CD4-positive, alpha-beta memory T cell (primary cell): ENCODE measurements around the gene IKZF1. TPM values are rescaled to one million over a fixed set of nuclear protein-coding genes. Genes with fewer than 3 reads are reported as not detected.

ENCODE experiments used
- CTCF ChIA-PET: fragments of 350-600 bp; sonication (Branson Sonifier 250); formaldehyde crosslinking; loops from one replicate; lab custom pipeline; 2021; ENCODE audit warnings: inconsistent platforms; ENCODE audit not compliant: partially characterized antibody; lab: Charles Lee
- POLR2A ChIA-PET: fragments of 350-600 bp; sonication (Branson Sonifier 250); formaldehyde crosslinking; loops from one replicate; lab custom pipeline; 2021; ENCODE audit not compliant: partially characterized antibody; lab: Charles Lee
- DNase-seq, 5 donors: peaks; one replicate each; pipeline versions ENCODE4 v3.0.0 to v3.0.0-alpha.2; 2020 to 2022; ENCODE audit warnings: mixed read lengths in 1 of 5
- H3K27ac ChIP-seq: one replicate; pipeline ENCODE4 v1.7.0; 2013; ENCODE audit warnings: low read depth, low read length
- H3K27me3 ChIP-seq: 2 replicates; pipeline ENCODE4 v1.7.0; 2013; ENCODE audit warnings: mild to moderate bottlenecking, low read length, moderate library complexity; ENCODE audit not compliant: insufficient read depth
- H3K36me3 ChIP-seq: 2 replicates; pipeline ENCODE4 v1.7.0; 2013; ENCODE audit warnings: mild to moderate bottlenecking, low read length, moderate library complexity; ENCODE audit not compliant: insufficient read depth
- H3K4me1 ChIP-seq: 2 replicates; pipeline ENCODE4 v1.7.0; 2013; ENCODE audit warnings: mild to moderate bottlenecking, low read length, moderate library complexity; ENCODE audit not compliant: insufficient read depth
- H3K4me3 ChIP-seq, 2 donors: one replicate each; pipeline ENCODE4 v1.7.0; 2013; ENCODE audit warnings: low read length in 2 of 2, mild to moderate bottlenecking in 1 of 2
- H3K9me3 ChIP-seq, 2 donors: one replicate each; pipeline ENCODE4 v1.7.0; 2013; ENCODE audit warnings: low read length in 2 of 2, control low read depth in 1 of 2; ENCODE audit not compliant: control insufficient read depth in 1 of 2
- H3K27ac Mint-ChIP-seq, 7 donors: one replicate each; pipeline ENCODE4 v1.8.0; 2020 to 2021; ENCODE audit warnings: mixed read lengths in 7 of 7, mild to moderate bottlenecking in 6 of 7, inconsistent platforms in 3 of 7, moderate library complexity in 3 of 7
- H3K27me3 Mint-ChIP-seq, 2 donors: one replicate each; pipeline ENCODE4 v1.8.0; 2020 to 2021; ENCODE audit warnings: mixed read lengths in 2 of 2
- H3K36me3 Mint-ChIP-seq, 2 donors: one replicate each; pipeline ENCODE4 v1.8.0; 2020 to 2021; ENCODE audit warnings: mixed read lengths in 2 of 2, inconsistent platforms in 1 of 2, mild to moderate bottlenecking in 1 of 2
- H3K4me1 Mint-ChIP-seq, 4 donors: one replicate each; pipeline ENCODE4 v1.8.0; 2020 to 2021; ENCODE audit warnings: mixed read lengths in 4 of 4, mild to moderate bottlenecking in 1 of 4
- H3K4me3 Mint-ChIP-seq, 8 donors: one replicate each; pipeline ENCODE4 v1.8.0; 2020 to 2021; ENCODE audit warnings: mixed read lengths in 8 of 8, mild to moderate bottlenecking in 7 of 8, moderate library complexity in 6 of 8, inconsistent platforms in 3 of 8
- H3K9me3 Mint-ChIP-seq, 8 donors: one replicate each; pipeline ENCODE4 v1.8.0; 2020 to 2021; ENCODE audit warnings: mixed read lengths in 8 of 8, mild to moderate bottlenecking in 5 of 8, inconsistent platforms in 3 of 8, moderate library complexity in 1 of 8
- intact Hi-C: fragments of 100-400 bp; cut with micrococcal nuclease; formaldehyde crosslinking; loops from one replicate; pipeline ENCODE4 v1.15.1; 2023
- polyA plus RNA-seq, 2 donors: library from polyadenylated mRNA; unstranded; fragments of 300-500 nt; fragmentation: Illumina TruSeq; gene quantifications; one replicate each; pipeline ENCODE4 v1.2.3, GENCODE V29; 2021
- total RNA-seq, 2 experiments: library from RNA; stranded (reverse); gene quantifications; one replicate each; pipeline ENCODE4 v1.2.3, GENCODE V29; 2021

IKZF1 gene
- total and polyA plus RNA-seq, 4 experiments from 2014 or later, result 116 to 479 (median 381) TPM

GRCh38 chr7:50339990-50340500 is 35.5 kb downstream of the IKZF1 start:
- Histone ChIP-seq H3K27ac (peak overlapping the region; percentile 96), H3K36me3 (peaks cover 15% of the 10 kb centered on the region), H3K9me3 (no peaks in the 10 kb centered on the region), H3K4me1 (peaks cover 99% of the 10 kb centered on the region), H3K27me3 (no peaks in the 10 kb centered on the region), H3K4me3 (peak overlapping the region in 1 of 2 donors; percentile 44)
- H3K27ac Mint-ChIP-seq, result no peak overlapping the region
- H3K36me3 Mint-ChIP-seq, result peaks cover 43 to 53% of the 10 kb centered on the region in 2 donors
- DNase-seq, result peak; percentile 64 to 80 (median 72)
- peaks cover under 1 to 77% (median 38%) of the 10 kb centered on the region in 4 donors for H3K4me1 Mint-ChIP-seq
- CTCF ChIA-PET, result interaction anchor here (1.0 to 8.1 kb wide), 11 partner anchors 7 to 134 kb away, joined by 3 to 142 read pairs (median 11); no protein-coding TSS in a partner anchor
- intact Hi-C loops, result loop anchor here (1.0 kb wide), 2 partner anchors 8 to 20 kb away; no protein-coding TSS in a partner anchor
- peaks cover 0 to 2% (median 0%) of the 10 kb centered on the region in 8 donors for H3K9me3 Mint-ChIP-seq
- no peaks in the 10 kb centered on the region for H3K27me3 Mint-ChIP-seq
- POLR2A ChIA-PET, result interaction anchor here (0.6 to 40.8 kb wide), 7 partner anchors 22 to 206 kb away, joined by 3 to 2673 read pairs (median 18); partner anchors contain the start of gene IKZF1
- peak overlapping the region in 2 of 8 donors; percentile 79 to 95 for H3K4me3 Mint-ChIP-seq

DNA sequence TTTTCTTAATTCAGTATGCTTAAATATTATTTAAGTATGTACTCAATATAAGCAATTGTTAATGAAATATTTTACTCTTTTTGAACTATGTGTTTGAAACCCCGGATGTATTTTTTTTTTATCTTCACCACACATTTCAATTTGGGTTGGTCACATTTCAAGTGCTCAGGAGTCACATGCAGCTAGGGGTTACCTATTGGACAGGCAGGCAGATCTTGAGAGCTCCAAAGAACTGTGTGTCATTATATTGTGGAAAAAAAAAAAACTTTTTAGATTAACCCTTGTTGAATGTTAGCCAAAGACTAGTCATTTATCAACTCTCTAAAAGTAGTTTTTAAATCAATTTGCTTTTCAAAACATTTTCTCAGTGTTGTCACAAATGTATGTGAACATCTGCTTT is 37.2 kb downstream of the IKZF1 start:
- Mint-ChIP-seq H3K36me3 (peaks cover 54 to 63% of the 10 kb centered on the region in 2 donors), H3K4me1 (peaks cover 18 to 86% (median 52%) of the 10 kb centered on the region in 4 donors), H3K9me3 (no peaks in the 10 kb centered on the region), H3K27me3 (no peaks in the 10 kb centered on the region), H3K4me3 (peak overlapping the region; percentile 64 to 88 (median 80)), H3K27ac (peak overlapping the region in 4 of 7 donors; percentile 90 to 98 (median 96))
- peaks cover 99% of the 10 kb centered on the region for H3K4me1 ChIP-seq
- no peaks in the 10 kb centered on the region for H3K27me3 ChIP-seq
- no peaks in the 10 kb centered on the region for H3K9me3 ChIP-seq
- peaks cover 15% of the 10 kb centered on the region for H3K36me3 ChIP-seq
- intact Hi-C loops, result loop anchor here (1.0 kb wide), 1 partner anchor 9 kb away; no protein-coding TSS in a partner anchor
- DNase-seq, result peak in 2 of 5 donors; percentile 33 to 66
- H3K27ac ChIP-seq, result peak overlapping the region; percentile 96
- ChIA-PET POLR2A (interaction anchor here (0.7 to 40.8 kb wide), 8 partner anchors 21 to 135 kb away, joined by 3 to 2673 read pairs (median 8); partner anchors contain the start of genes FIGNL1 and IKZF1), CTCF (interaction anchor here (0.7 to 8.1 kb wide), 12 partner anchors 9 to 135 kb away, joined by 3 to 142 read pairs (median 6); partner anchors contain the start of gene IKZF1)
- no peak overlapping the region for H3K4me3 ChIP-seq

GRCh38 chr7:50342616-50343114 is 38.1 kb downstream of the IKZF1 start:
- Histone ChIP-seq H3K9me3 (no peaks in the 10 kb centered on the region), H3K27me3 (no peaks in the 10 kb centered on the region), H3K4me1 (peaks cover 99% of the 10 kb centered on the region), H3K27ac (peak overlapping the region; percentile 96), H3K4me3 (peak overlapping the region in 1 of 2 donors; percentile 36), H3K36me3 (peaks cover 10% of the 10 kb centered on the region)
- H3K4me1 Mint-ChIP-seq, result peaks cover 27 to 83% (median 55%) of the 10 kb centered on the region in 4 donors
- peaks cover 54 to 60% of the 10 kb centered on the region in 2 donors for H3K36me3 Mint-ChIP-seq
- H3K9me3 Mint-ChIP-seq, result no peaks in the 10 kb centered on the region
- peak overlapping the region; percentile 76 to 88 (median 82) for H3K4me3 Mint-ChIP-seq
- H3K27ac Mint-ChIP-seq, result peak overlapping the region in 4 of 7 donors; percentile 90 to 98 (median 96)
- peak; percentile 62 to 88 (median 63) for DNase-seq
- POLR2A ChIA-PET, result interaction anchor here (0.6 to 40.8 kb wide), 8 partner anchors 20 to 136 kb away, joined by 3 to 2673 read pairs (median 8); partner anchors contain the start of gene IKZF1
- CTCF ChIA-PET, result interaction anchor here (1.0 to 8.1 kb wide), 12 partner anchors 8 to 136 kb away, joined by 3 to 142 read pairs (median 6); partner anchors contain the start of gene IKZF1
- no peaks in the 10 kb centered on the region for H3K27me3 Mint-ChIP-seq
- intact Hi-C loops, result loop anchor here (1.0 kb wide), 1 partner anchor 8 kb away; no protein-coding TSS in a partner anchor

DNA sequence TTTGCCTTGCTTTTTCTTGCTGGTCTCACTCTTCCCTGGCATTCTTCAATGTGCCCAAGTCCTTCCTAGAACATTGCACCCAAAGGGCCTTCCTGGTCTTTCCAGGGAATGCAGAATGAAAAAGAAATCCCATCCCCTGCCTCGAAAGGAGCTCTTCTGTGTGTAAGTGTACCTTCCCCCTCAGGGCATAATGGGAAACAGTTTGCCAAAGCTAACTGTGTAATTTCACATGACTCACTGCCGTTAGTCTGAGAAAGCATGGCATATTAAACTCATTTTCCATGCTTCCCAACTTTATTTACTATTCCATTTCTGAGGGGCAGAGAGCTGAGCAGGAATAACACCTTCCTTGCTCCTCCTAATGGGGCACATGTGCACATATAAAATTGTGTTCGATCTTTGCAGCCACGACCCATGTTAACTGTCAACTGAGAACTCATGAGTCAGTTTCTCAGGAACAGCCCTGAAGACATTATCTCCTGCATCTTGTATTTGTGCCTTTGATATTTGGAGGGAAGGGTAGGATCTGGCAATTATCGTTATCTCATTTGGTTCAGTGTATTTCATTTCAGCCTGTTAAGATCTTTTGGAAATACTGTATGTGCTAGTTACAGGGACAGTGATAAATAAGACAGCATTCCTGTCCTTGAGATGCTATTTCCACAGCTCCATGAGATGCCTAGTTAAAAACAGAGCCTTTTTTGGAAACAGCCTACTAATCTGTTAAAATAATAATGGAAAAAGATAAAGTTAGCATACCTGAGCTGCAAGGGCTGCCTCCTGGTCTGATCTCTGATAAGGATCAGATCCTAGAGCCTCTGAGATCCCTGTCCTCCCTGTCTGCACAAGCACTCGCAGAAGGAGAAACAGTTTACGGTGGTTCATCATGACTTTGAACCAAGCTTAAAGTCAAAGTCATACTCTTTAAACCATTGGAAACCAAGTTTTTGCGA is 42.3 kb downstream of the IKZF1 start:
- Mint-ChIP-seq H3K9me3 (no peaks in the 10 kb centered on the region), H3K27me3 (no peaks in the 10 kb centered on the region), H3K36me3 (peaks cover 69 to 75% of the 10 kb centered on the region in 2 donors), H3K4me1 (peaks cover 69 to 86% (median 76%) of the 10 kb centered on the region in 4 donors), H3K4me3 (peak overlapping the region; percentile 75 to 92 (median 87)), H3K27ac (peak overlapping the region in 6 of 7 donors; percentile 97 to 100 (median 98))
- intact Hi-C loops, result no loop called here
- H3K4me1 ChIP-seq, result peaks cover 99% of the 10 kb centered on the region
- ChIA-PET CTCF (interaction anchor here (0.7 to 5.7 kb wide), 11 partner anchors 9 to 141 kb away, joined by 3 to 68 read pairs (median 5); no protein-coding TSS in a partner anchor), POLR2A (interaction anchor here (0.9 to 40.8 kb wide), 11 partner anchors 10 to 141 kb away, joined by 3 to 2673 read pairs (median 4); partner anchors contain the start of gene IKZF1)
- peak overlapping the region in 1 of 2 donors; percentile 41 for H3K4me3 ChIP-seq
- H3K27ac ChIP-seq, result peak overlapping the region; percentile 96
- H3K9me3 ChIP-seq, result no peaks in the 10 kb centered on the region
- H3K36me3 ChIP-seq, result peaks cover 10% of the 10 kb centered on the region
- H3K27me3 ChIP-seq, result no peaks in the 10 kb centered on the region
- DNase-seq, result no peak

DNA sequence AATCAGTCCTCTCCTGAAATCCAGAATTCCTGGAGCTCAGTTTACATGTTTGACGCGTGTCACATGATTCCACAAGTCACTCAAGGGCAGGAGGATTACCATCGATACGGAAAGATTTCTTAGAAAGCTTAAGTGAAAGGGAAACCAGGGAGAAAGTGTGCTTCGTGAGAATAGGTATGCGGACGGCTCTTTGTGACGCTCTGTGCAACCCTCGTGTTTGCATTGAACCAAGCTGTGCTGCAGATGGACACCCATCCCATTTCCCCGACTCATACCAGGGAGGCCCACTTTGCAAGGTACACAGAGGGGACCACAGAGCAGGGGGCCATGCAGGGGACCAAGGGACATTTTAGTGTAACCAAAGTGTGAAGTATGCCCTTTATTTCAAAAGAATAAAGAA is 43.2 kb downstream of the IKZF1 start:
- H3K36me3 Mint-ChIP-seq, result peaks cover 69 to 71% of the 10 kb centered on the region in 2 donors
- H3K4me3 Mint-ChIP-seq, result peak overlapping the region; percentile 75 to 92 (median 87)
- Histone ChIP-seq H3K36me3 (peaks cover 10% of the 10 kb centered on the region), H3K4me3 (peak overlapping the region in 1 of 2 donors; percentile 41), H3K9me3 (no peaks in the 10 kb centered on the region), H3K27ac (peak overlapping the region; percentile 96), H3K4me1 (peaks cover 99% of the 10 kb centered on the region), H3K27me3 (no peaks in the 10 kb centered on the region)
- H3K4me1 Mint-ChIP-seq, result peaks cover 75 to 84% (median 80%) of the 10 kb centered on the region in 4 donors
- H3K9me3 Mint-ChIP-seq, result no peaks in the 10 kb centered on the region
- intact Hi-C loops, result no loop called here
- ChIA-PET POLR2A (interaction anchor here (0.9 to 40.8 kb wide), 10 partner anchors 10 to 142 kb away, joined by 3 to 2673 read pairs (median 10); partner anchors contain the start of gene IKZF1), CTCF (interaction anchor here (0.7 to 5.7 kb wide), 9 partner anchors 10 to 142 kb away, joined by 3 to 68 read pairs (median 15); no protein-coding TSS in a partner anchor)
- H3K27me3 Mint-ChIP-seq, result no peaks in the 10 kb centered on the region
- DNase-seq, result peak; percentile 59 to 73 (median 63)
- H3K27ac Mint-ChIP-seq, result peak overlapping the region in 6 of 7 donors; percentile 97 to 100 (median 98)
